GM12891 (cell line): ENCODE results near the gene GNG3.

ENCODE experiments used
- POLR2A ChIP-seq: IDR thresholded peaks from 2 replicates; pipeline ENCODE4 v1.6.1; 2011; ENCODE audit warnings: low read depth, low read length, control low read depth
- TAF1 ChIP-seq: IDR thresholded peaks from 2 replicates; pipeline ENCODE4 v1.6.1; 2011; ENCODE audit warnings: low read depth, low read length, control low read depth

GRCh38 chr11:62707277-62707861 lies at the start of gene GNG3, which contains the start of gene BSCL2:
- no peak for TF ChIP-seq TAF1
- no peak for TF ChIP-seq POLR2A
